Spleen (tissue), 11 donors: ENCODE measurements around the gene INVS. TPM values are rescaled to one million over a fixed set of nuclear protein-coding genes. Genes with fewer than 3 reads are reported as not detected.

Source experiments
- DNase-seq: peaks from one replicate; pipeline ENCODE4 v3.0.0-alpha.2; 2020
- H3K27ac ChIP-seq, 8 donors: fragments of 200-600 bp; sonication (generic) in 7 of 8; 1 replicate in 4 of 8; 2 replicates in 4 of 8; pipeline versions ENCODE4 v1.5.0 to v1.8.0; 2016 to 2021; ENCODE audit warnings: inconsistent platforms in 4 of 8, mild to moderate bottlenecking in 4 of 8, moderate library complexity in 1 of 8
- H3K27me3 ChIP-seq, 7 donors: fragments of 200-600 bp; sonication (generic) in 6 of 7; replicated peaks in 1 of 7; 1 replicate in 4 of 7; 2 replicates in 3 of 7; pipeline versions ENCODE4 v1.5.0 to v1.8.0; 2016 to 2021; ENCODE audit warnings: inconsistent platforms in 3 of 7, mild to moderate bottlenecking in 1 of 7
- H3K36me3 ChIP-seq, 6 donors: fragments of 200-600 bp; sonication (generic) in 5 of 6; 1 replicate in 4 of 6; 2 replicates in 2 of 6; pipeline versions ENCODE4 v1.5.0 to v1.8.0; 2016 to 2021; ENCODE audit warnings: inconsistent platforms in 2 of 6
- H3K4me1 ChIP-seq, 6 donors: fragments of 200-600 bp; sonication (generic) in 5 of 6; 1 replicate in 3 of 6; 2 replicates in 3 of 6; pipeline versions ENCODE4 v1.5.0 to v1.8.0; 2016 to 2021; ENCODE audit warnings: inconsistent platforms in 3 of 6
- H3K4me3 ChIP-seq, 8 donors: fragments of 200-600 bp; sonication (generic) in 7 of 8; 1 replicate in 4 of 8; 2 replicates in 4 of 8; pipeline versions ENCODE4 v1.5.0 to v1.8.0; 2016 to 2021; ENCODE audit warnings: inconsistent platforms in 4 of 8, mild to moderate bottlenecking in 4 of 8, moderate library complexity in 2 of 8
- H3K9me3 ChIP-seq, 8 donors: fragments of 200-600 bp; sonication (generic) in 7 of 8; 1 replicate in 4 of 8; 2 replicates in 4 of 8; pipeline versions ENCODE4 v1.5.0 to v1.8.0; 2016 to 2021; ENCODE audit warnings: inconsistent platforms in 4 of 8
- POLR2A ChIP-seq, 3 donors: fragments of 450-650 bp; IDR thresholded peaks; one replicate each; pipeline ENCODE4 v1.5.1; 2017; ENCODE audit warnings: antibody characterized with exemption in 3 of 3, mild to moderate bottlenecking in 1 of 3
- POLR2AphosphoS5 ChIP-seq, 3 donors: sonication (generic); formaldehyde crosslinking; IDR thresholded peaks; one replicate each; pipeline ENCODE4 v1.5.1; 2017; ENCODE audit warnings: antibody characterized with exemption in 3 of 3
- WGBS, 5 donors: extraction: QIAGEN DNeasy Blood & Tissue Kit in 3 of 5; methylation state at CpG; one replicate each; pipeline versions ENCODE4 v1.1.5 to v1.1.7; 2013 to 2018; 5-methylcytosine and 5-hydroxymethylcytosine counted together
- intact Hi-C: fragments of 100-400 bp; cut with DNase I; formaldehyde crosslinking; loops from one replicate; pipeline ENCODE4 v1.15.0; 2023; ENCODE audit warnings: low total_unique reads
- polyA plus RNA-seq, 3 donors: library from polyadenylated mRNA; stranded (reverse); fragments of 200-250 nt; gene quantifications; one replicate each; pipeline ENCODE4 v1.2.1, GENCODE V29; 2013
- total RNA-seq, 7 donors: library from RNA; depleted of rRNA in 3 of 7; stranded (reverse); fragments of >200 nt in 3 of 7; fragmentation: NEBNext Ultra II Directional in 4 of 7; extraction: Animal tissue kit (Norgen Biotek cat#: 25700) in 4 of 7; gene quantifications; one replicate each; pipeline versions ENCODE4 v1.1.0 to v1.2.1, GENCODE V29; 2016 to 2021
- TF ChIP-seq, protein P1 (sequence below), 11 experiments: fragments of 200-600 bp in 7 of 11; fragments of 450-650 bp in 4 of 11; sonication (generic) in 4 of 11; IDR thresholded peaks in 8 of 11; conservative IDR thresholded peaks in 3 of 11; 1 replicate in 7 of 11; 2 replicates in 4 of 11; pipeline versions ENCODE4 v1.4.0 to v1.8.0; 2016 to 2021; ENCODE audit warnings: antibody characterized with exemption in 11 of 11, inconsistent platforms in 4 of 11, mild to moderate bottlenecking in 1 of 11
- donor health status: healthy with polysubstance abuse.
- donor health status: DM: no; HTN: no; CAD: no; lungs with moderate emphysema.
- donor health status: DM: no; HTN: no; CAD: no.
- donor health status: Bipolar disorder and iron deficiency.
- donor health status: healthy.
- donor health status: DM: no; HTN: no; CAD: no.
- donor health status: DM: yes; HTN: yes; CAD: no.

The INVS gene
- total and polyA plus RNA-seq, 10 donors = 3.0 to 49.5 (median 25.9) TPM

DNA sequence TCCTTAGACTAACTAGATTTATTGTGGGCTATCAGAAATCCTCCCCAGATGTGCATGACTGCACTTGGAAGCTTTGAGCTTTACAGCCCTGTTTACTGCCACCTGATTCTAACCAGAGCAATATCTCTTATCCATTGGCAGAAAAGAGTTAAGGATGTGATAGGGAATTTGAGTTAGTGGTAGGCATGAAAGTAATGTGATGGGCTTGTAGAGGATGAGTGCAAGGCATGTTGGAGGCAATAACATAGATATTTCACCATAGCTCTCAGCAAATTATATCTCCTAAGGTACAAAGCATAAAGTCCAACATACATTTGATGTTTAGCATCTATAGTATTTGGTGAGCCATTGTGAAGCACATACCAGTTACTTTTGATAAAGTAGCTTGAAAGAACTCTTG lies 103.8 kb downstream of the INVS start:
- Histone ChIP-seq H3K27ac (no peak overlapping the region), H3K36me3 (no peaks in the 10 kb centered on the region), H3K4me3 (no peak overlapping the region), H3K9me3 (no peaks in the 10 kb centered on the region), H3K4me1 (no peaks in the 10 kb centered on the region), H3K27me3 (no peaks in the 10 kb centered on the region)
- intact Hi-C loops = no loop called here
- TF ChIP-seq, protein P1, sequence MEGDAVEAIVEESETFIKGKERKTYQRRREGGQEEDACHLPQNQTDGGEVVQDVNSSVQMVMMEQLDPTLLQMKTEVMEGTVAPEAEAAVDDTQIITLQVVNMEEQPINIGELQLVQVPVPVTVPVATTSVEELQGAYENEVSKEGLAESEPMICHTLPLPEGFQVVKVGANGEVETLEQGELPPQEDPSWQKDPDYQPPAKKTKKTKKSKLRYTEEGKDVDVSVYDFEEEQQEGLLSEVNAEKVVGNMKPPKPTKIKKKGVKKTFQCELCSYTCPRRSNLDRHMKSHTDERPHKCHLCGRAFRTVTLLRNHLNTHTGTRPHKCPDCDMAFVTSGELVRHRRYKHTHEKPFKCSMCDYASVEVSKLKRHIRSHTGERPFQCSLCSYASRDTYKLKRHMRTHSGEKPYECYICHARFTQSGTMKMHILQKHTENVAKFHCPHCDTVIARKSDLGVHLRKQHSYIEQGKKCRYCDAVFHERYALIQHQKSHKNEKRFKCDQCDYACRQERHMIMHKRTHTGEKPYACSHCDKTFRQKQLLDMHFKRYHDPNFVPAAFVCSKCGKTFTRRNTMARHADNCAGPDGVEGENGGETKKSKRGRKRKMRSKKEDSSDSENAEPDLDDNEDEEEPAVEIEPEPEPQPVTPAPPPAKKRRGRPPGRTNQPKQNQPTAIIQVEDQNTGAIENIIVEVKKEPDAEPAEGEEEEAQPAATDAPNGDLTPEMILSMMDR (IDR thresholded peaks at IDR 0.05 in 8 of 11, conservative IDR thresholded peaks at IDR 0.05 in 3 of 11) = no peak
- TF ChIP-seq POLR2A (IDR thresholded peaks at IDR 0.05) = no peak
- no peak for DNase-seq

DNA sequence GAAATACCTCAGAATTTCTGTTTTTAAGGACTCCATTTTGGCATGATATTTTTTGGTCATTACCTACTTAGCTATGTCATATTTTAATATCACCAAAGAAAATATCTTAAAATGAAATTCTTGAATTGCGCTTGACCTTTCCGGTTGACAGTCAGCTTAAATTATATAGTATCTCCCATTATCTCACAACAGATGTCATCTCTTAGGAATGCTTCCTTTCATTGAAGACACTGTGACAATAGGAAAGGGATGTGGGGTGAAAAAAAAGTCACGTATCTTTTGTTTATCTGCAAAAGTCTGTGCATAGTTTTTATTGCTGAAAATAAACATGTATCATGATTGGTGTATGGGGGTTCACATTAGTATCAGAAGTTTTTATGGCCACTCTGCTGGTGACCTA lies 105.8 kb downstream of the INVS start:
- Histone ChIP-seq H3K27me3 (no peaks in the 10 kb centered on the region), H3K4me1 (peaks cover 0 to 8% (median 0%) of the 10 kb centered on the region in 6 donors), H3K36me3 (no peaks in the 10 kb centered on the region), H3K4me3 (no peak overlapping the region), H3K27ac (no peak overlapping the region), H3K9me3 (no peaks in the 10 kb centered on the region)
- intact Hi-C loops = no loop called here
- DNase-seq = no peak
- no peak for TF ChIP-seq POLR2AphosphoS5 (IDR thresholded peaks at IDR 0.05)
- TF ChIP-seq, protein P1 (IDR thresholded peaks at IDR 0.05 in 8 of 11, conservative IDR thresholded peaks at IDR 0.05 in 3 of 11) = no peak
- TF ChIP-seq POLR2A (IDR thresholded peaks at IDR 0.05) = no peak
- 73 to 91% (median 80%) methylated on average over 3 of the region's 3 CpGs for whole genome bisulfite sequencing, 5 donors

DNA sequence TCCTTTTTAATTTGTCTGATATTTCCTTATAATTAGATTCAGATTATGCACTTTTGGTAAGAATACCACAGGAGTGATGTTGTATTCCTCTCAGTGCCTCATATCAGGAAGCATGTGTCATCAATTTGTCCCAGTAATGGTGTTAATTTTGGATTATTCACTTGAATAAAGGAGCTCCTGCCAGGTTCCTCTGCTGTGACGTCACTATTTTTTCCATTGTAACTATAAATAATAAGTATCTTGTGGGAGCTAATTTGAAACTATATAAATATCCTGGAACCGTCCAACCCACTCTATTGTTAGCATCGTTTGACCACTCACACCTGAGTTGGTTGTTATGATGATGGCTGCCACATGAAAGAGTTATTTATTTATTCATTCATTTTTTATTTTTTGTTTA lies 107.9 kb downstream of the INVS start:
- no peaks in the 10 kb centered on the region for H3K9me3 ChIP-seq
- no peak overlapping the region for H3K27ac ChIP-seq
- no peaks in the 10 kb centered on the region for H3K27me3 ChIP-seq
- intact Hi-C loops = no loop called here
- DNase-seq = no peak
- H3K4me1 ChIP-seq = peaks cover 0 to 19% (median 0%) of the 10 kb centered on the region in 6 donors
- TF ChIP-seq POLR2A (IDR thresholded peaks at IDR 0.05) (no peak), POLR2AphosphoS5 (IDR thresholded peaks at IDR 0.05) (no peak)
- TF ChIP-seq, protein P1 (IDR thresholded peaks at IDR 0.05 in 8 of 11, conservative IDR thresholded peaks at IDR 0.05 in 3 of 11) = no peak
- no peak overlapping the region for H3K4me3 ChIP-seq
- 75 to 83% (median 82%) methylated on average over 3 of the region's 3 CpGs for WGBS, 5 donors
- H3K36me3 ChIP-seq = no peaks in the 10 kb centered on the region

DNA sequence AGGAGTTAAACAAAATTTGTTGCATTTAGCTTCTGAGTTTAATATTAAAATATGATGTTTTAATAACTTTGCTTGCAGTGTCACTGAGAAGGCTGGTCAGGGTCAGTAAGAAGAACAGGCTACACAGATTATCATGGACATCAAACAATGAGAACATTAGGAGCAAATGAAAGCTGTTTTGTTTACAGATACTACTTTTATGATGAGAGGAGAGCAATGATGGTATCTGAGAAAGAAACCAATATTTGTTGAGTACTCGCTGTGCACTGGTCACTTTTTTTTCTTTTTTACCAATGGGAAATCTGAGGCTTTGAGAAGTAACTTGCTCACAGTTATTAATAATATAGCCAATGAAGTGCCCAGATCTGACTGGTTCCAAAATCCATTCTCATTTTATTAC lies 109.6 kb downstream of the INVS start:
- no peak overlapping the region for H3K27ac ChIP-seq
- no peaks in the 10 kb centered on the region for H3K27me3 ChIP-seq
- no peaks in the 10 kb centered on the region for H3K36me3 ChIP-seq
- TF ChIP-seq, protein P1 (IDR thresholded peaks at IDR 0.05 in 8 of 11, conservative IDR thresholded peaks at IDR 0.05 in 3 of 11) = no peak
- TF ChIP-seq POLR2A (IDR thresholded peaks at IDR 0.05) (no peak), POLR2AphosphoS5 (IDR thresholded peaks at IDR 0.05) (no peak)
- intact Hi-C loops = no loop called here
- no peak overlapping the region for H3K4me3 ChIP-seq
- peaks cover 0 to 19% (median 0%) of the 10 kb centered on the region in 6 donors for H3K4me1 ChIP-seq
- 90 to 100% (median 98%) methylated on average over 1 of the region's 1 CpG for WGBS, 5 donors
- DNase-seq = no peak
- no peaks in the 10 kb centered on the region for H3K9me3 ChIP-seq
